Activated CD4-positive, alpha-beta T cell treated with anti-CD3 and anti-CD28 coated beads, Interleukin-10, Interleukin-2, amounts not matched to agents 100 ng/mL and 50 ng/mL, durations not matched to agents 16 hours and 8 hours (primary cell): ENCODE results near the gene GRPEL1.
"Not testable (repeated sequence)": the region's sequence is repeated elsewhere in the genome, so short reads cannot be mapped to it uniquely, and the experiment has no call there.

ENCODE experiments used
- DNase-seq: peaks from one replicate; pipeline ENCODE4 v3.0.0-alpha.2; 2020

The GRPEL1 gene

DNA sequence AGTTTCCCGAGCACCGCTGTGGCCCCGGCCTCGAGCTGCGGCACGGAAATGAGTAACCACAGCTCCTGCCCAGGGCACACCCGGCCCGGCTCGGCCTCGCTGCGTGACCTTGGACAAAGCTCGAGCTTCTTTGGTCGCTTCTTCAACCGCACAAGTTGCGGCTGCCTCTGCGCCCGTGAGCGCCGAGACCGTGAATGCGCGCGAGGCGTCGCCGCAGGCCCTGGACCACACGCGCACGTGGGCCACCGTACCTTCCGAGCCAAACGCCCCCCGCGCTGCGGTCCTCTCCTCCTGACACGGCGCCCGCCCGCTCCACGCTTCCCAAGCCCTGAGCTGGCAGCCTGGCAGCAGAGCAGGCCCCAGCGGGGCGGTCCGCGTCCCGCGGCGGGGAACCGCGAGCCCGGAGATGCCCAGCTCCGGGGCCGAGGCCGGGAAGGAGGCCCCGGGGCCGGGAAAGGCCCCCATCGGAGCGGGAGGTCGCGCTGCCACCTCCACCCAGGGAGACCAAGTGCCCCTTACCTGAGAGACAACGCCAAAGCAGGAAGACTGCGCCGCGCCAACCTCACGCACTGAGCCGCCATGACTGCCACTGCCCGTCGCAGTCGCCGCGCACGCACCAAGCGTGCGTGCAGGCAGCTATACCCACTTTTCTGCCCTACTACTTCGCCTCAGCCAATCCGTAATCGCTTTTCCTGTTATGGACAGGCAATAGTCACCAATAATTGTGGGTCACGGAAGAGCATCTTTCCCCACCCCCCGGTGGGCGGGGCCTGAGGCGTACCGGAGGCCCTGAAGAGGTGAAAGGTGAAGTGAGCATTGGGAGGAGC lies at the start of gene GRPEL1:
Gene GRPEL1 (minus strand): TSS at position 613 of the 827 bp plus-strand sequence. CDS start 32 bp downstream, at position 581.
- peak; percentile 100 for DNase-seq

DNA sequence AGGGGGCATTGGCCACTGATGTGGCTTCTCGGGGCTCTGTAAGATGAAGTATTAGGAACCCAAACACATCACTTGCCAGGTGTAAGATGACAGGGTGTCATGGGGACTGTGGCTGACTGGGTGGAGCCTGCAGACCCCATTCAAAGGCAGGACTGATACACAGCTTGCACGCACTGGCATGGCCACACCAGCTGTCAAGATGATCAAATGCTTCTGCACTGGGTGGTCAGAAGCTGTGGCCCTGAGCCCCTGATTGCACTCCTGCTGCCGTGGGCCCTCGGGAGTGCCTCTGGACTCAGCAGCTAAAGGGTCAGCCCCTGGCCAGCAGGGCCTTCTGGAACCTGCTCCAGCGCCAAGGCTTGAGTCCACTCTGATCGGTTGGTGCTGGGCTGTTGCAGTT lies 48.8 kb upstream of the GRPEL1 start:
- DNase-seq, result no peak

DNA sequence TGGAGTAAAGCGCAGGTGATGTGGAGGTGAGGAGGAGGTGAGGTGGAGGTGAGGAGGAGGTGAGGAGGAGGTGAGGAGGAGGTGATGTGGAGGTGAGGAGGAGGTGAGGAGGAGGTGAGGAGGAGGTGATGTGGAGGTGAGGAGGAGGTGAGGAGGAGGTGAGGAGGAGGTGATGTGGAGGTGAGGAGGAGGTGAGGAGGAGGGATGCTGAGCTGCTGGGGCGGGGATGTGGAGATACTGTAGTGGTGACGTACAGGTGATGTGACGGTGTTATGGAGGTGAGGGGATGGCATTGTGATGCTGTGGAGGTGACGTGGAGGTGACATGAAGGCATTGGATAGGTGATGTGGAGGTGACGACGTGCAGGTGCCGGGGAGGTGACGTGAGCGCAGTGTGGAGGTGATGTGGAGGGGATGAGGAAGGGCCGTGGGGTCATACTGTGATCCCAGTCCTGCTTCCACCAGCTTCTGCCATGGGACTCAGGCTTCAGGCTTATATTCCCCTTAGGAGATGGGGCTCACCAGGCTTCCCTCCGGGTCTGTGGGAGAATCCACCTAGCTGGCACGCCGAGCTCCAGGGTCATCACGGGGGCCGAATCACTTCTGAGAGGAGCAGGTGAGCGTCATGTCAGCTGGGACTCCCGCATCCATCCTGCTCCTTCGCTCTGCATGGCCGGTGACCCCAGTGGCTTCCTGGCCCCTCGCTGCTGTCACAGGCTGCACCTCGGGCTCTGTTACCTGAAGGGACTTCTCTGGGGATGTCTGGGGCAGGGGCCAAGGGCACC lies 47.9 kb upstream of the GRPEL1 start:
- DNase-seq, result no peak

DNA sequence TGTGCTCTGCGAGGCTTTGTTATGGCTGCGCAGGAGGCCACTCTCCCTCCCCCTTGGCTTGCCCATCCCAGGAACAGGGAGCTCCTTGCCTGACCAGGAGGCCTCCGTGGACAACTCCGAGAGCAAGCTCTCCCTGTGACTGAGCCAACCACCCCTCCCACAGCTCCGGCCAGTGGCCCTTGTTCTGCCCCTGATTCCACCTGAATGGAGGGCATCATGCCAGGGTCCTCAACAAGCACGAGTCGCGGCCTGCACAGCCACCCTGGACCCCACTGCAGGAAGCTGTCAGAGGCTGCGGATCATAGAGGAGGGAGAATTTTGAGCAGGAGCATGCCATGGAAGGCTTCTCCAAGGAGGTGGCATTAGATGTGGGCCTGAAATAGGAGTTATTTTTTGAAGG lies 44.8 kb upstream of the GRPEL1 start:
- no peak for DNase-seq

DNA sequence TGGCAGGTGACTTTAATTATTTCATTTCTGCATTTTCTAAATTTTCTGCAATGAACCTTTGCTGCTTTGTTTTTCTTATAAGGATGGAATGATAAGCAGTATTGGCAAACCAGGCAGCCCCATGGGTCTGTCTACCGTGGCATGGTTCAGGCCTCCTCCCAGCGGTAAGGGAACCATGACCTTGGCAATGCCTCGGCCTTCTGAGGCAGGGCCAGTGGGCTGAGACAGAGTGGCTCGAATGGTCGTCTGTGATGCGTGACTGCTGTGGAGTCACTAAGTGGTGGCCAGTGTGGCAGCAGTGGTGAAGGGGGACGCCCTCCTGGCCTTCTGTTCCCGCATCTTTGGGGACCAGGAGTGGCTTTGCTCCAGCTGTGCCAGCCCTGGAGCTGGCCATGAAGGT lies 43.6 kb upstream of the GRPEL1 start:
- DNase-seq, result no peak

DNA sequence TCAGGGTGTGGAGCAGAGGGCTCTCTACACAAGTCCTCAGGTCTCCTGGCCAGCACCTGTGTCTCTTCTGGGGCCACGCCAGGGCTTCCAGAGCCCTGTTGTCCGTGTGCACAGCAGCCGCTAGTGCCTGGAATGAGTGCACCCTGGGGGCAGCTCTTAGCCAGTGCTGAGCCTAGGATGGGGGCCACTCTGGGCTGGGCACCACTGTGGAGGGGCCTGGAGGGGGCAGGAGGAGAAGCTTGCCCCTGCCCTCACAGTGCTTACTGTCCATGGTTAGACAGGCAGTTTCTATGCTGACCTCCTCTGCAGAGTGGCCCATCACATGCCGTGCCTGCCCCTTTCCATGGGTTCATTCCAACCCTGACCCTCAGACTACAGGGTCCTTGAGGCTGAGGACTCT lies 42.7 kb upstream of the GRPEL1 start:
- no peak for DNase-seq

DNA sequence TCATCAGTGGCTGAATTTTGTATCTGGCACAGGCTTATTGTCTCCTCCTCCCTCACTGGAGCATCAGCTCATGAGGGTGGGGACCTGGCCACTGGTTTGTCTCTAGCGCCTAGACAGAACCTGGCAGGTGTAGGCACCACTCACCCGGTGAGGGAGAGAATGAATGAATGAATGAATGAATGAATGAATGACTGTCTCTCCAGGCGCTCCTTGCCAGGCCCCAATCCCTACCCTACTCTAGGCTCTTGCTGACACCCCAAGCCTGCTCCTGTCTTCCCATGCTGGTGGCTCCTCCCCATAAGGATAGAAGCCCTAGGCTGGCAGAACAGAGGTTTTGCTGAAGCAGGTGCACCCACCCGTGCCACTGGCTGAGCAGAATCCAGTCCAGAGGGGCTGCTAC lies 41.3 kb upstream of the GRPEL1 start:
- no peak for DNase-seq

DNA sequence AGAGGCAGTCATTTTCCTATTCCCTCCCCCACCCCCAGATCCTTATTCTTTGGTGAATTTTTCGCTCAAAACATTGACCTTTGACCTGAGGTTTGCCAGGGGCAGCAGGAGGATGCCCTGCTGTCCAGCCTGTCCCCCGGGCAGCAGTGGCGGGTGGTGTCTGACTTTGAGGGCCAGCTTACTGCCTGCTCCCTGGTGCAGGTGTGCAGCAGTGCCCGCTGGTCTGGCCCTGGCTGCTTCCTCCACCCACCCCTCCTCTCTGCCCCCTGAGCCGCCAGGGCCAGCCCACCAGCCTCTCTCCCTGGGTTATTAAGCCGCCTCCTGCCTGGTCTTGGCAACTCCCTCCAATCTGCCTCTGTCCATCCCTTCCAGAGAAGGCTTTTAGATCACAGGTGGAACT lies 40.8 kb upstream of the GRPEL1 start:
- DNase-seq, result no peak

DNA sequence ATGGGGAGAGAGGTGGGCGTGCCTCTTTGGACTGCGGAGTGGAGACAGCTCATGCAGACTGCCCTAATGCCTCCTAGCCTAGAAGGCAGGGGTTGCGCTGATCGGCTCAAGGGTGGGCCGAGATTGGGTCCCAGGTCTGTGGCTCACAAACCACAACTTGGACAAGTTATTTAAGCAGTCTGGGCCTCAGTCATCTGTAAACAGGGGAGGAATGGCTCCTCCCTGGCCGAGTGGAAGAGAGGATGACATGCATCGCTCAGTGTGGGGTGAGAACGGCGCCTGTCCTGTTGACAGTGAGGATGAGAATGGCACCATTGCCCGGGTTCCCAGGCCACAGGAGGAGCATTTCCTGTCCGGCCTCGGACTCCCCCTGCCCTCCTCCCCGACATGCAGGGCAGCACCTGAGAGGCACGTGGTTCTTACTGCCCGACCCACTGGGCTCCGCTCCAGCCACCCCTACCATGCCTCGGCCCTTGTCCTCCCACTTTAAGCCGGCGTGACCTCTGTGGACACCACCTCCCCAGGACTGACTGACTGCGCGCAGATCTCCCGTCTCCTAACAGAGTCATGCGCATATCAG lies 40.3 kb upstream of the GRPEL1 start:
- DNase-seq, result no peak

DNA sequence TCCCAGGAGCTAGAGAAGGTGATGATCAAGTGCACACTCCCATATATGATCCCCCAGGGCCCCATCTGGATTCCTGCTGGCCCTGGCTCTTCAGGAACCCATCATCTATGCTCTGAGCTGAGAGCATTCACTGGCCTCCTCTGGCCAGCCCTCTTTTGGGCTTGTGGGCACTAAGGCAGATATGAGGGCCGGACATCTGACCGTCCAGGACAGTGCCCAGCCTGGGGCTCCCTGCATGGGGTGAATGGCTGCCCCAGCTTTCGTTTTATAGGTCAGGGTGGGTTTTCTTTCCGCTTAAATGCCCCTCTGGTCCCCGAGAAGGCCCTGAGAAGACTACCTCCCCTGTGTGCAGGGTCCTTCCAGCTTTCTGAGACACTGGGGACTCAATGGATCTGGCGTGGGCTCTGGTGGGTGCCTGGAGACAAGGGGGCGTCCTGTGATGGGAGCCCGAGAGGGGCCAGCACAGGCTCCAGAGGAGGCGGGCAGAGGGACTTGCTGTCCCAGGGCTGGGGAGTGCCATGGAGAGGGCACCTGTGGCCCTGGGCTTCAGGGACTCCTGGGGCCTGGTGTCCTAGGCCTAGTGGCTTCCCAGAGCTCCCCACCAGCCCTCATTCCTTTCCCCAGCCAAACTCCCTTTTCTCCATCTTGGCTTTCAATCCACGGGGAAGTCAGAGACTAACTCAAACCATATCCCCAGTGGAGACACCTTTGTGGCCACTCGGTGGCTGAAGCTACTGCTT lies 39.5 kb upstream of the GRPEL1 start:
- no peak for DNase-seq

DNA sequence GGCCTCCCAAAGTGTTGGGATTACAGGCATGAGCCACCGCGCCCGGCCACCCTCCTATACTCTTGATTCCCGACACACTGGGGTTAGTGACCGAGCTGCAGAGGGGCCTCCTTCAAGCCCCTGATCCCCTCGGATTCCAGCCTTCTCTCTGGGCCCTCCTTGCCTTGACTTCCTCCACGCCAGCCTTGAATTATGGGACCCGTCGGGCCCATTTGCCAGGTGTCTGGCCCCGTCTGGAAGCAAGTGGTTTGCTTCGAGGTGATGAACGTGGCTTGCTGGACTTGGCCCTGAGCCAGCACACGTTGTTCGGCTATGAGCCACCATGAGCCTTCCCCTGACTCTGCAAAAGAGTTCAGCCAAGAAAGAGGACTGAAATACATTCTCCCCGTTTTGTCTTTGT lies 37.4 kb upstream of the GRPEL1 start:
- DNase-seq, result no peak

DNA sequence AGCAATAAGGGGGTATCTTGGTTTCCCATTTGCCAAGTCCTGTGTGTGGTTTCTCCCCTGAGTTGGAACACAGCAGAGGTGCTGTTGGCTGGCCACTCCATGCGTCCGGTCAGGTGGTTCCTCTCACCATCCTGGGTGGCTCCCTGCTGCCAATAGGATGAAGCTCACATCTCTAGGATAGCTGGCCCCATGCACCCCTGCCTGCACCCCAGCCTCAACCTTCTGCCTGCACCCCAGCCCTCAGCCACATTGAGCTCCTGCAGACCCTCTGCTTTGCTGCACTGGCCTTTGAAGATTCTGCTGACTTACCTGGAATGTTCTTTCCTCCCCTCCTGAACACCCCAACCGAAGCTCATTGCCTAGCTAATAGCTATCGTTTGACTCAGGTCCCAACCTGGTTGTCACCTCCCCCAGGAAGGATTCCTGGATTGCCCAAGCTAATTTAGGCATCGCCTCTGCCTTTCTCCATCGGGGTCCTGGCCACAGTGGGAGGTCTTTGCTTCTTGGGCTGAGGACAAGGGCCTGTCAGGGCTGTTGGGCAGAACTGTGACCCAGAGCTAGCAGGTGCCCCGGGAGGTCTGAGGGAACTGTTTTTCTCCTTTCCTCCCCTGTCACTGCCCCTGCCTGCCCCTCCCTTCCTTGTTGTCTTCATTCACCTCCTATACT lies 36.6 kb upstream of the GRPEL1 start:
- DNase-seq, result no peak

DNA sequence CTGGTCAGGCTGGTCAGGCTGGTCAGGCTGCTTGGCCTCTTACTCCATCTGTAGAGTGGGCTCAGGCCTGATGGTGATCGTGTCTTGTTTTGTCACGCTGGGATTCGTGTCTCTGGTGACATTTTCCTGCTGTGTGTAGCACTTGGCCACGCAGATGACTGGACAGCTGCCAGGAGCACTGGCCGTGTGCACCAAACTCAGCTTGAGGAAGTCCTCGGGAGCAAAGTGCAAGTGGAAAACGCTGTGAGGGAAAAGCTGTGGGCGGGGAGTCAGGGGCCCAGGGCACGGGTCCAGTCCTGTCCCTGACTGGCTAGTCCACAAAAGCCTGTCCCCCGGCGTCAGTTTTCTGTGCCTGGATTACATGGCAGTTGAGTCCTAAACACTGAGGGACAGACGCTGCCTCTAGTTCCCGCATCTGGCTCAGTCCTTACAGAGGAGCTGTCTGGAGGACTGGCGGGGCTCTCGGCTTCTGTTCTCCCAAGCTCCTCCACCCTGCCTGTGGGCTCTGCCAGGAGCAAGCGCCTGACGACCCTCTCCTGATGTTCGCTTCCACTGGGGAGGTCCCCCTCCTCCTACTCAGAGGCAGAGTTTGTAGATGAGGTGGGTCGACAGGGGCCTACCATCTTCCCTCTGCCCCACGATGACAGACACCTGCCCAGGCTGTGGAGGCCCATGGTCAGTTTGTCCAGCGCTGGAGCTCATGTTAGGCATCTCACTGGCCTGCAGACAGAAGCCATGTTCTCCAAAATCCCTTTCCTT lies 35.9 kb upstream of the GRPEL1 start:
- DNase-seq, result no peak

DNA sequence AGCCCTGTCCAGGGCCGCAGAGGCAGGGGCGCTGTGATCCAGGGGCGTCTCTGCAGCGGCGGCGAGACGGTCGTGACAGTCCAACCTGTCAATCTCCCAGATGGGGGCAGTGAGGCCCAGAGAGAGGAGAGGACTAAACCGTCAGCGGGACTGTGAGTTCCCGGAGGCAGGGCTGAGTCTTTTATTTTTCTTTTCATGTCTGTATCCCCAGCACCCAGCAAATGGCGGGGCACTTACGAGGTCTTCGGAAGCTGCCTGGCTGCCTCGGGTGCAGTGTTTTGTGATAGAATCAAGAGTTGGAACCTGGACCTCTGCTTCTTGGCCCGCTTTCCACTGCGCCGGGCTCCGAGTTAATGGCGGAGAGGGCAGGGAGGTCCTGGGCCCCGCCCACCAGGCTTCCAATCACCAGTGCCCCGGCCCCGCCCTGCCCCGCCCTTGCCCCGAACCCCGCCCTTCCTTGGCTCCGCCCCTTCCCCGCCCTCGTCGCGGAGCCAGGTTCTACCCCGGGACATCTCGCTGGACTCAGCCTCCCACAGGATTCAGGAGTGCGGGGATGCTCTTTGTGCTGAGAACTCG lies 35.3 kb upstream of the GRPEL1 start:
- peak; percentile 87 for DNase-seq

DNA sequence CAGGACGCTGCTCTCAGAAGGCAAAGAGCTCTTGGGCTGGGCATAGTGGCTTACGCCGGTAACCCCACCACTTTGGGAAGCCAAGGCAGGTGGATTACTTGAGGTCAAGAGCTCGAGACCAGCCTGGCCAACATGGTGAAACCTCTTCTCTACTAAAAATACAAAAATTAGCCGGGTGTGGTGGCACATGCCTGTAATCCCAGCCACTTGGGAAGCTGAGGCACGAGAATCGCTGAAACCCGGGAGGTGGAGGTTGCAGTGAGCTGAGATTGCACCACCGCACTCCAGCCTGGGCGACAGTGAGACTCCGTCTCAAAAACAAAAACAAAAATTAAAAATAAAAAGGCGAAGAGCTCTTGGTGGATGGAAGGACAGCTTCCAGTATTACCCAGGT lies 34.6 kb upstream of the GRPEL1 start:
- not testable (repeated sequence) for DNase-seq

DNA sequence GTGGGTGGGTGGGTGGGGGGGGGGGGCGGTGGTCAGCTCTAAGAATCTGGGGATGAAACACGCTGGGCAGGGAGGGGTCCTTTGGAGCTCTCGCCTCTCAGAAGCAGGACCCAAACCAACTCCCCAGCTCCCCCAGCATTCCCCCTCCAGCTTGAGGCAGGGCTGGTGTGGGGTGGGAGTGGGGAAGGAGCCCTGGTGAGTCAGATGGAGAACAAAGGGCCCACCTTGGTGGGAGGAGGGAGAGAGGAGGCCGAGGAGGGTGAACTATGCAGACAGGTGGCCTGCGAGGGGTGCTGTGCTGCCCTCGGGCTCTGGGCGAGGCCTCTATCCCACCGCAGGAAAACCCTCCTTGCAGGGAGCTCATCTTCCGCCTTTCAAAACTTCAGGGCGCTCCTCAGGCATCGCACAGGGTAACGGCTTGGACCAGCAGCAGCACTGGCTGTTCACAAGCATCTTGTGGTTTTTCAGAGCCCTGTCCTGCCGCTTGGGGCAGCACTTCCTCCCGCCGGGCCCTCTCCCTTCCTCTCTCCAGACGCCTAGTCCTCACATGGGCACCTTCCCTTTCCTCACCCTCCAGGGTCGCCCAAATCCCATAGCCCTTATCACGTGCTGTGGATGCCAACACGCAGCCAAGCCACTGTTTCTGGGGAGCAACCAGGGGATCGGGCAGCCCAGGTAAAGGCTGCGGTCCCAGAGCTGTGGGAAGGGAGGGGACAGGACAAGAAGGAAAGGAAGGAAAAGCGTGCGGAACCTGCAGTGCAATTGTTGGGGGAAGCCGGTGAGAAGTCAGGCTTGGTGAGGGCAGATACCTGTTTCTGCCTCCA lies 34.0 kb upstream of the GRPEL1 start:
- peak; percentile 72 for DNase-seq

DNA sequence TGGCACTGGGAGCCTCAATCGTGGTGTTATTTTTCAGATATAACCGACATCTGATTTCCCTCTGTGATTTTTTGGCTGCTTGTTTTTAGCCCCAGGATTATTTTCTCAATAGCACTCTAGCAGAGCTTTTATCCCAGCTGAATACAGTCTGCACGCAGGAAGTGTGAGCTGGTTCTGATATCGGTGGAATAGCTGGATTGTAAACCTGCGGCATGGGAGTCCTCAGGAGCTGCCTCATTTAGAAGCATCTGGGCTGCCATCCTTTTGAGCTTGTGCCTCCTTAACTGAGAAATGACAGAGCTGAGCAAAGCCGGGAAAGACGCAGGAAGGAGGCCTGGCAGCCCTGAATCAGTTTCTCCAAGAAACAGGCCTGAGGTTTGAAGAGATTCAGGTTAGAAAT lies 28.4 kb upstream of the GRPEL1 start:
- DNase-seq, result no peak

DNA sequence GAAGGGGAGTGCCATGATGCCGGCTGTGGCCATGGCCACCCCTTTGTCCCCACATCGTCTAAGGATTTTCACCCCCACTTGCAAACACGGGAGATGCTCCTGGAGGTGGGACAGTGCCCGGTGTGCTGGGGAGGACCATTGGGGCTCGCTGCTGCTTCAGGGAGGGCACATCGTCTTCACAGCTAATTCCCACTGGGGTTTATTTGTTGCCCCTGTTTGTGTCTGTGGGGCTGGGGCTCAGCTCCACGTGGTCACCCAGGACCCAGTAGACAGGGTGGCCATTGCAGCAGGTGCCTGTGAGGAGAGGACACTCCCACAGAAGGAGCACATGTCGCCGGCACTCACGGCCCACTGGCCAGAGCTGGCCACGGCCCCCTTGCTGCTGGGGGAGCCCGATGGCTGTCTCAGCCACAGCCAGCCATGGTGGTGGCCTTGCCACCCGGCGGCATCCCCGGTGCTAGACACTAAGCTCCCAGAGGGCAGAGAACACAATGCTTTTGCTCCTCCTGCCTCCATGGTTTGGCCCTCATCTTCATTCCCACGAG lies 27.8 kb upstream of the GRPEL1 start:
- DNase-seq, result no peak

DNA sequence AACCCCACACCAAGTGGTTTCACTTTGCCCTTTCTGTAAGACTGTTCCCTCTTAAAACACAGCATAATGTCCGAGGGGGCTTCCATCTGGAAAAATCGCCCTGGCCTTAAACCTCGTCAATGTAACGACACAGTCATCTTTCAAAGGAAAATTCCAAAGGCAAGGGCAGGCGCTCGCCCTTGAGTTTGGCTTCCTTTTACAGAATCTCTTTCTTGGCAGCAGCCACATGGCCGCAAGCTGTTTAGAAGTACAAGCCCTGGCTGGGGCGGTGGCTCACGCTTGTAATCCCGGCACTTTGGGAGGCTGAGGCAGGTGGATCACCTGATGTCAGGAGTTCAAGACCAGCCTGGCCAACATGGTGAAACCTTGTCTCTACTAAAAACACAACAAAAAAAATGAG lies 27.1 kb upstream of the GRPEL1 start:
- no peak for DNase-seq

DNA sequence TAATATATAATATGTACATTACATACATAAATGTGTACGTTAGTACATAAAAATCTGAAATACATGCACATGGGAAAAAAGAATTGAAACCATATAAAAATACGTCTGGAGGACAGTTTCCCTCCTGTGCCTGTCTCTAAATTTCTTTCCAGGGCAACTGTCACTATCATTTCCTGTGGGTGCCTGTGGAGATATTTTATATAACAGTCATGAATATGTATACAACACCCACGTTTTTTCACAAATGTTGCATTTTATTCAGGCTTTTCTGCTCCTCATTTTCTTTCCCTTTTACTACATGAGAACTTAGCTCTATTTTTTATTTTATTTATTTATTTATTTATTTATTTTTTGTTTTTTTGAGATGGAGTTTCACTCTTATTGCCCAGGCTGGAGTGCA lies 24.2 kb upstream of the GRPEL1 start:
- no peak for DNase-seq
